Heart left ventricle (tissue), 16 donors: ENCODE results near the gene DTNB. TPM values are rescaled to one million over a fixed set of nuclear protein-coding genes. Genes with fewer than 3 reads are reported as not detected.

ENCODE experiments used
- ATAC-seq, 4 donors: fragments of 200-7000 bp; cut with Tn5 transposase; one replicate each; pipeline ENCODE4 v1.9.1; 2020 to 2022; ENCODE audit warnings: moderate library complexity in 4 of 4, mild to moderate bottlenecking in 3 of 4, moderate number of reproducible peaks in 1 of 4
- DNase-seq, 5 donors: peaks; one replicate each; pipeline ENCODE4 v3.0.0-alpha.2; 2020
- H3K27ac ChIP-seq, 12 donors: fragments of 200-600 bp; sonication (generic) in 4 of 12; one replicate each; pipeline versions ENCODE4 v1.5.0 to v1.8.0; 2016 to 2022; ENCODE audit warnings: mild to moderate bottlenecking in 2 of 12
- H3K27me3 ChIP-seq, 9 donors: fragments of 200-600 bp; sonication (generic) in 2 of 9; one replicate each; pipeline versions ENCODE4 v1.5.1 to v1.8.0; 2016 to 2022; ENCODE audit warnings: mild to moderate bottlenecking in 3 of 9
- H3K36me3 ChIP-seq, 9 donors: fragments of 200-600 bp; sonication (generic) in 2 of 9; one replicate each; pipeline versions ENCODE4 v1.5.0 to v1.8.0; 2018 to 2022; ENCODE audit warnings: mild to moderate bottlenecking in 2 of 9
- H3K4me1 ChIP-seq, 12 donors: fragments of 200-600 bp; sonication (generic) in 4 of 12; one replicate each; pipeline versions ENCODE4 v1.5.0 to v1.8.0; 2016 to 2022; ENCODE audit warnings: mild to moderate bottlenecking in 3 of 12
- H3K4me3 ChIP-seq, 12 donors: fragments of 200-600 bp; sonication (generic) in 4 of 12; one replicate each; pipeline versions ENCODE4 v1.5.0 to v1.8.0; 2017 to 2022; ENCODE audit warnings: mild to moderate bottlenecking in 9 of 12, moderate library complexity in 4 of 12
- H3K9me3 ChIP-seq, 12 donors: fragments of 200-600 bp; sonication (generic) in 4 of 12; one replicate each; pipeline versions ENCODE4 v1.5.0 to v1.8.0; 2016 to 2022; ENCODE audit warnings: mild to moderate bottlenecking in 1 of 12
- POLR2A ChIP-seq, 2 donors: fragments of 450-650 bp; IDR thresholded peaks; one replicate each; pipeline ENCODE4 v1.6.1; 2017; ENCODE audit warnings: antibody characterized with exemption in 2 of 2, mild to moderate bottlenecking in 2 of 2, moderate library complexity in 2 of 2
- WGBS, 4 donors: extraction: QIAGEN DNeasy Blood & Tissue Kit in 2 of 4; methylation state at CpG; one replicate each; pipeline versions ENCODE4 v1.1.5 to v1.1.7; 2013 to 2018; 5-methylcytosine and 5-hydroxymethylcytosine counted together
- intact Hi-C, 10 donors: fragments of 100-400 bp; cut with DNase I; formaldehyde crosslinking; loops; one replicate each; pipeline versions ENCODE4 v1.11.1 to v1.14.2; 2022
- polyA plus RNA-seq, 2 donors: library from polyadenylated mRNA; stranded (reverse); fragments of 200-250 nt; gene quantifications; one replicate each; pipeline ENCODE4 v1.2.3, GENCODE V29; 2013
- total RNA-seq, 9 donors: library from RNA; depleted of rRNA in 2 of 9; stranded (reverse); fragments of >200 nt in 2 of 9; fragmentation: NEBNext Ultra II Directional in 3 of 9; extraction: Animal tissue kit (Norgen Biotek cat#: 25700) in 3 of 9; gene quantifications; one replicate each; pipeline versions ENCODE4 v1.1.0 to v1.2.4, GENCODE V29; 2016 to 2023
- TF ChIP-seq, protein P1 (sequence below), 12 donors: fragments of 200-600 bp; sonication (generic) in 4 of 12; IDR thresholded peaks; one replicate each; pipeline versions ENCODE4 v1.5.0 to v1.8.0; 2018 to 2022; ENCODE audit warnings: antibody characterized with exemption in 12 of 12, mild to moderate bottlenecking in 5 of 12
- donor health status: ischemic (EF 13 %, LVEDD 7.1; RV severe dilation, severe dysfunction).
- donor health status: healthy with polysubstance abuse.
- donor health status: DM: no; HTN: yes; CAD: no.
- donor health status: DM: no; HTN: no; CAD: no.
- donor health status: ischemic (EF 25% LVEDD 6.9; RV normal size, moderate dysfunction).
- donor health status: ischemic (EF 25% LVEDD 5.7; RV mildly dilated, moderate dysfunction).
- donor health status: healthy.
- donor health status: DM: yes; HTN: yes; CAD: no.
- donor health status: ischemic (EF 35%, LVEDD 5.7; RV mildly dilated, moderate dysfunction).
- donor health status: nonischemic (EF 11% LVEDD 7.7; RV severe dilation, severe dysfunction).
- donor health status: DM: yes; HTN: yes; CAD: no.
- donor health status: PGD.
- donor health status: ischemic (EF 29% LVEDD 5.4; RV normal size, mild dysfunction).
- donor health status: nonischemic (EF 23%, LVEDD 6.1; RV moderate dilation, normal function).

Gene DTNB
- total and polyA plus RNA-seq, 11 donors = 2.5 to 17.3 (median 5.6) TPM

DNA sequence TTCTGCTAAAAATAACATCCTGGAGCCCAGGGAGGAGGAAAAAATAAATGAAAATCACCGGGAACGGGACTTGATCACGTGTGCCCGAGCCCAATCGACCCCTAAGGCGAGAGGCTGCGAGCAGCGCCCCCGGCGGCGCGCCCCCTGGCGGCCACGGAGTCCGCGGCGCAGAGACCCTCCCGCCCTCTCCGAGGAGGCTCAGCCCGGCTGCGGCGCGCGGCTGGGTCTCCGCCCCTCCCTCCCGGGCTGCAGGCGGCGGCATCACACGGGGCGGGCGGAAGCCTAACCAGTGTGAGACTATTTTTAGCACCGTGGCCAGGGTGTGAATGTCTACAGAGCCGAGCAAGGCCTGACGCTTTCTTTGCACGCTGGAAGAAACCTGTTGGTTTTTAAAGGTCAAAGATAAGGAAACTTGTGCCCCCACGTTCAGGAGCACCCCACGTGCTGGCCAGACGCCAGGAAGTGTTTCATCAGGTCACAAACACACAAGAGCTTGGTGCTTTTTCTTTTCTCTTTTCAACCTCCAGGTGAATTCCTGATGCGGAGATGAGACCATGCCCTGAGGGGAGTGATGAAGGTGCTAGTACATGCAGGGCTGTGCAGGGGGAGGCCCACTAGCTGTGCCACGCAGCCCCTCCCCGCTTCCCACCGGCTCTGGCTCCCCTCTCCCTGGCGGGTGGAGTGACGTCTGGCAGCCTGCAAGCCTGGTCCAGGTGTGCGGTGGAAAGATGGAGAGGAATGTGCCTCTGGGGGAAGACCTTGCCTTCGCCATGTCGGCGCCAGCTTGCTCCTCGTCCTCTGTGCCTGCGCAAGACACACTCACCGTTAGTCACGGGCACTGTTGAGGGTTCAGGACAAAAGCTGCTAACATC lies 296.4 kb downstream of the DTNB start:
- DNase-seq (peak; percentile 86 to 94 (median 89)), ATAC-seq (peak; percentile 93 to 99 (median 98))
- Histone ChIP-seq H3K4me1 (peaks cover 0 to 44% (median 13%) of the 10 kb centered on the region in 12 donors), H3K27ac (peak overlapping the region in 4 of 12 donors; percentile 29 to 59 (median 40)), H3K27me3 (no peaks in the 10 kb centered on the region), H3K9me3 (no peaks in the 10 kb centered on the region), H3K4me3 (peak overlapping the region in 9 of 12 donors; percentile 21 to 50 (median 36)), H3K36me3 (no peaks in the 10 kb centered on the region)
- peak in 1 of 2 donors; percentile 11 for TF ChIP-seq POLR2A (IDR thresholded peaks at IDR 0.05)
- TF ChIP-seq, protein P1, sequence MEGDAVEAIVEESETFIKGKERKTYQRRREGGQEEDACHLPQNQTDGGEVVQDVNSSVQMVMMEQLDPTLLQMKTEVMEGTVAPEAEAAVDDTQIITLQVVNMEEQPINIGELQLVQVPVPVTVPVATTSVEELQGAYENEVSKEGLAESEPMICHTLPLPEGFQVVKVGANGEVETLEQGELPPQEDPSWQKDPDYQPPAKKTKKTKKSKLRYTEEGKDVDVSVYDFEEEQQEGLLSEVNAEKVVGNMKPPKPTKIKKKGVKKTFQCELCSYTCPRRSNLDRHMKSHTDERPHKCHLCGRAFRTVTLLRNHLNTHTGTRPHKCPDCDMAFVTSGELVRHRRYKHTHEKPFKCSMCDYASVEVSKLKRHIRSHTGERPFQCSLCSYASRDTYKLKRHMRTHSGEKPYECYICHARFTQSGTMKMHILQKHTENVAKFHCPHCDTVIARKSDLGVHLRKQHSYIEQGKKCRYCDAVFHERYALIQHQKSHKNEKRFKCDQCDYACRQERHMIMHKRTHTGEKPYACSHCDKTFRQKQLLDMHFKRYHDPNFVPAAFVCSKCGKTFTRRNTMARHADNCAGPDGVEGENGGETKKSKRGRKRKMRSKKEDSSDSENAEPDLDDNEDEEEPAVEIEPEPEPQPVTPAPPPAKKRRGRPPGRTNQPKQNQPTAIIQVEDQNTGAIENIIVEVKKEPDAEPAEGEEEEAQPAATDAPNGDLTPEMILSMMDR (IDR thresholded peaks at IDR 0.05) = peak; percentile 92 to 100 (median 98)
- intact Hi-C loops = loop anchor here in 9 of 10 donors (1.0 to 10.0 kb wide), 8 partner anchors 34 to 298 kb away; partner anchors contain the start of gene DTNB (in 1 of the 9)
- 18 to 20% (median 19%) methylated on average over 39 to 52 of the region's 52 CpGs for whole genome bisulfite sequencing, 4 donors

DNA sequence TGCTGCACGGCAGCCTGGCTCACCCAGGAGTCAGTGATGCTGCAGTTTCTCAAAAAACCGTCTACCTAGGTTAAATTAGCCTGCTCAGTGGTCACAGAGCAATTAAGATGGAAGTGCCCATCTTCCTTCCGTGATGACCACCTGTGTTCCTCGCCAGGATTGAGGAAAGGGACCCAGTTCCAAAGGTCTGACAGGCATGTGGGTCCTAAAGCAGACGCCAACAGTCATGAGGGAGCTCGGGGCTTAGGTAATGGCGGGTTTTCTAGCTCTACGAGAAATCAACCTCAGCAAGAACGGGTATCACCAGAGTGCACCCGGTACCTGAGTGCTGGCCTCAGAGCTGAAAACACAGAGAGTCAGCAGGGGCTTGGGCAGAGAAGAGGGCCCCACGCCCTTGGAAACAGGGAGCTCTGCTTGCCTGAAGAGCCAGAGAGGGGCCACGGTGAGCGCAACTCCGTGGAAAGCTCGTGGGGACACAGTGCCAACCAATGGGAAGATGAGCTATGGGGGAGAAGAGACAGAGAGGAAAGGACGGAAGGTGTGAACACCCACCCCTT lies 297.3 kb downstream of the DTNB start:
- no peak for TF ChIP-seq POLR2A (IDR thresholded peaks at IDR 0.05)
- TF ChIP-seq, protein P1 (IDR thresholded peaks at IDR 0.05) = no peak
- Histone ChIP-seq H3K27me3 (no peaks in the 10 kb centered on the region), H3K9me3 (no peaks in the 10 kb centered on the region), H3K4me1 (peaks cover 0 to 34% (median 13%) of the 10 kb centered on the region in 12 donors), H3K36me3 (no peaks in the 10 kb centered on the region), H3K4me3 (peak overlapping the region in 8 of 12 donors; percentile 29 to 50 (median 38)), H3K27ac (peak overlapping the region in 2 of 12 donors; percentile 42 to 59)
- DNase-seq = no peak
- 74 to 83% (median 81%) methylated on average over 16 of the region's 16 CpGs for WGBS, 4 donors
- intact Hi-C loops = loop anchor here (1.0 to 10.0 kb wide), 8 partner anchors 33 to 299 kb away; partner anchors contain the start of gene DTNB (in 1 of the 10)
- ATAC-seq = no peak

GRCh38 chr2:25375371-25375988 lies 297.9 kb downstream of the DTNB start:
- H3K27me3 ChIP-seq = no peaks in the 10 kb centered on the region
- DNase-seq = peak in 1 of 5 donors; percentile 44
- no peak for TF ChIP-seq POLR2A (IDR thresholded peaks at IDR 0.05)
- TF ChIP-seq, protein P1 (IDR thresholded peaks at IDR 0.05) = no peak
- peaks cover 0 to 33% (median 13%) of the 10 kb centered on the region in 12 donors for H3K4me1 ChIP-seq
- no peak for ATAC-seq
- H3K36me3 ChIP-seq = no peaks in the 10 kb centered on the region
- H3K27ac ChIP-seq = no peak overlapping the region
- WGBS, 4 donors = 88 to 91% (median 89%) methylated on average over 17 of the region's 17 CpGs
- no peak overlapping the region for H3K4me3 ChIP-seq
- no peaks in the 10 kb centered on the region for H3K9me3 ChIP-seq
- intact Hi-C loops = loop anchor here in 9 of 10 donors (2.0 to 10.0 kb wide), 7 partner anchors 33 to 299 kb away; partner anchors contain the start of gene DTNB (in 1 of the 9)
